OCI-LY3 (cell line): ENCODE measurements around the gene FOXR1.

ENCODE experiments used
- CTCF ChIP-seq: fragments of 200-600, 300-600 bp; sonication (generic); IDR thresholded peaks from 2 replicates; pipeline ENCODE4 v1.5.1; 2014; ENCODE audit warnings: antibody characterized with exemption, low read length, low read depth
- EZH2phosphoT487 ChIP-seq: fragments of 200-600 bp; shearing (Covaris generic); IDR thresholded peaks from 2 replicates; pipeline ENCODE4 v1.6.1; 2018; ENCODE audit warnings: antibody characterized with exemption, mixed run types, low read depth

- TF ChIP-seq CTCF = no peak
- no peak for TF ChIP-seq EZH2phosphoT487
These were observed 58.9 kb downstream of the FOXR1 start, which contains the start of gene SLC37A4 for GRCh38 chr11:119030329-119031047.
